Keratinocyte (primary cell): ENCODE results near the gene SRRM5. TPM values are rescaled to one million over a fixed set of nuclear protein-coding genes. Genes with fewer than 3 reads are reported as not detected.

ENCODE experiments used
- DNase-seq: peaks from one replicate; pipeline ENCODE4 v3.0.0-alpha.2; 2011; ENCODE audit warnings: low read depth, missing footprints, low spot score
- FAIRE-seq: peaks from 2 replicates; lab custom pipeline; 2011; peaks lifted over from hg19 to GRCh38; lab: Jason Lieb, UNC
- H2AFZ ChIP-seq: 2 replicates; pipeline ENCODE4 v1.6.0; 2012; ENCODE audit warnings: low read length, control low read depth, inconsistent platforms; ENCODE audit not compliant: control insufficient read depth
- H3K27ac ChIP-seq: 2 replicates; pipeline ENCODE4 v1.5.1; 2011; ENCODE audit warnings: low read length; ENCODE audit not compliant: control insufficient read depth, insufficient read depth
- H3K27me3 ChIP-seq: 3 replicates; pipeline ENCODE4 v1.6.0; 2011; ENCODE audit warnings: low read length; ENCODE audit not compliant: control insufficient read depth, insufficient read depth; ENCODE audit errors: extremely low read depth
- H3K36me3 ChIP-seq, 2 experiments: 2 replicates in 1 of 2; 3 replicates in 1 of 2; pipeline ENCODE4 v1.5.1; 2011; ENCODE audit warnings: low read length in 2 of 2, mild to moderate bottlenecking in 1 of 2; ENCODE audit not compliant: control insufficient read depth in 2 of 2, insufficient read depth in 2 of 2; ENCODE audit errors: extremely low read depth in 1 of 2
- H3K4me1 ChIP-seq: 3 replicates; pipeline ENCODE4 v1.5.1; 2011; ENCODE audit warnings: low read length; ENCODE audit not compliant: control insufficient read depth, insufficient read depth; ENCODE audit errors: extremely low read depth
- H3K4me2 ChIP-seq: 3 replicates; pipeline ENCODE4 v1.6.0; 2011; ENCODE audit warnings: low read depth, low read length; ENCODE audit not compliant: control insufficient read depth, insufficient read depth; ENCODE audit errors: extremely low read depth
- H3K4me3 ChIP-seq, 3 experiments: fragments of 200-600 bp in 1 of 3; sonication (generic) in 1 of 3; 2 replicates in 2 of 3; 3 replicates in 1 of 3; pipeline ENCODE4 v1.5.1; 2011 to 2016; ENCODE audit warnings: low read length in 3 of 3, mild to moderate bottlenecking in 3 of 3, control low read depth in 2 of 3, inconsistent platforms in 1 of 3, low read depth in 1 of 3, mixed read lengths in 1 of 3, mixed run types in 1 of 3, moderate library complexity in 1 of 3; ENCODE audit not compliant: control insufficient read depth in 2 of 3, insufficient read depth in 2 of 3; ENCODE audit errors: extremely low read depth in 1 of 3
- H3K79me2 ChIP-seq: 2 replicates; pipeline ENCODE4 v1.6.0; 2012; ENCODE audit warnings: low read length; ENCODE audit not compliant: control insufficient read depth, insufficient read depth
- H3K9ac ChIP-seq: 3 replicates; pipeline ENCODE4 v1.6.0; 2011; ENCODE audit warnings: low read length; ENCODE audit not compliant: control insufficient read depth, insufficient read depth; ENCODE audit errors: extremely low read depth
- H3K9me1 ChIP-seq: 3 replicates; pipeline ENCODE4 v1.6.0; 2011; ENCODE audit warnings: low read length; ENCODE audit not compliant: control insufficient read depth, insufficient read depth; ENCODE audit errors: extremely low read depth
- H3K9me3 ChIP-seq: 2 replicates; pipeline ENCODE4 v1.5.1; 2012; ENCODE audit warnings: low read depth, low read length; ENCODE audit not compliant: control insufficient read depth
- H4K20me1 ChIP-seq: 3 replicates; pipeline ENCODE4 v1.6.0; 2011; ENCODE audit warnings: low read length; ENCODE audit not compliant: control insufficient read depth, insufficient read depth; ENCODE audit errors: extremely low read depth
- CTCF ChIP-seq, 3 experiments: IDR thresholded peaks in 1 of 3; conservative IDR thresholded peaks in 1 of 3; optimal IDR thresholded peaks in 1 of 3; 2 replicates in 2 of 3; 3 replicates in 1 of 3; pipeline versions ENCODE3 to v1.5.1; 2011; ENCODE audit warnings: low read length in 3 of 3, mild to moderate bottlenecking in 3 of 3, moderate library complexity in 2 of 3, control low read depth in 1 of 3, inconsistent platforms in 1 of 3; ENCODE audit not compliant: insufficient read depth in 2 of 3; ENCODE audit errors: extremely low read depth in 1 of 3
- EZH2 ChIP-seq: IDR thresholded peaks from one replicate; pipeline ENCODE4 v1.6.1; 2012; ENCODE audit warnings: inconsistent platforms, mild to moderate bottlenecking, low read length, moderate library complexity
- dilution Hi-C: fragments of 300-500 bp; cut with MboI; formaldehyde crosslinking; loops from one replicate; pipeline ENCODE4 v1.7.0; 2020; ENCODE audit warnings: low sequenced_read_pairs; ENCODE audit not compliant: extremely low pct_ligation_motif_present
- polyA plus RNA-seq, 5 experiments: library from polyadenylated mRNA; depleted of rRNA in 3 of 5; stranded (reverse) in 3 of 5; stranded (forward) in 1 of 5; unstranded in 1 of 5; fragments of >200 nt; gene quantifications; 1 replicate in 1 of 5; 2 replicates in 3 of 5; 3 replicates in 1 of 5; pipeline versions ENCODE4 v1.2.1 to v1.2.3, GENCODE V29; 2011 to 2012; ENCODE audit warnings: missing spikeins in 2 of 5, low read depth in 1 of 5, low replicate concordance in 1 of 5

SRRM5 gene
- polyA plus RNA-seq, 1 donor (not counting 4 experiments of a cell fraction or from before 2014, with no cell fraction given), result 0.03 TPM

DNA sequence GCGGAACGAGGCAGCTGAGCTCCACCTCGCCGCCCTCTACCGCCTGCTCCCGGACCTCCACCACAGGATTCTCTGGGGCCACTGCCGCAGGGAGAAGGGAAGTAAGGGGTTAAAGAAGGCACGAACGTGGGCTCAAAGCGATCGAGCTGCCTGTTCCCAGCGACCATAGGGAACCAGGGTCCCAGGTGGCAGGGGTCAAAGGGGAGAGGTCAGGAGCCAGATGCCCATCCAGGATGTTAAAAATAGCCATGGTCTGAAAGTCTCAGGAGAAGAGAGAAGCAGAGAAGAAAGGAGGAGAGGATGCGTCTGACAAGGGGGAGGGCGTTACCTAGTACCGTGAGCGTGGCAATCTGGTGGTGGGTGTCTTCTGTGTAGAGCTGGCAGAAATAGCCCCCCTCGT is 14.9 kb downstream of the SRRM5 start:
- H3K4me3 ChIP-seq, result no peak overlapping the region

DNA sequence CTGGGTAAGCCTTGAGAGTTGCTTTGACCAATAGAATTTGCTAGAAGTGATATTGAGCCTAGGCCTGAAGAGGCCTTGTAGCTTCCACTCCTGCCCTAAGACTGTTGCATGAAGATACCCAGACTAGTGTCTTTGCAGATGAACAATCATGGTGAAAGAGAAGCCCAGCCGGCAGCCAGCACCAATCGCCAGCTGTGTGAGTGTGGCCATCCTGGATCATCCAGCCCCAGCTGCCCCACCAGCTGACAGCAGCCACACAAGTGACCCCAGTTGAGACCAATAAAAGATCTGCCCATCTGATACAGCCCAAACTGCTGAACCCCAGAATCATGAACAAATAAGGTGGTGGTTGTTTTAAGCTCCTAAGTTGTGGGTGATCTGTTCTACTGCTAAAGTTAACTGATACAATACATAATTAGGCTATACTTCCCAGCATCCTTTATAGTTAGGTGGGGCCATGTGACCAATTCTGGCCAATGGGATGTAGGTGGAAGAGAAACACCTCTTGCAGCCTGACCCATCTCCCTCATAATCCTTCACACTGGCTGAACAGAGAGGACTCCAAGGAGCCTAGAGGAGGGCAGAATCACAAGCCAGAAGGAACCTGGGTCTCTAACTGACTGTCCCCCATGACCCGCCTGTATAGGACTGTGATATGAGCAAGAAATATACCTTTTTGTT is 16.9 kb downstream of the SRRM5 start:
- DNase-seq, result no peak
- dilution Hi-C loops, result no loop called here
- TF ChIP-seq EZH2 (no peak), CTCF (optimal IDR thresholded peaks at IDR 0.05 in 1 of 3, IDR thresholded peaks at IDR 0.05 in 1 of 3, conservative IDR thresholded peaks at IDR 0.05 in 1 of 3; ENCODE audit: extremely low read depth in 1 of 3, insufficient read depth in 2 of 3, low read length in 3 of 3) (no peak)
- no peaks in the 10 kb centered on the region for H3K36me3 ChIP-seq
- H3K9me1 ChIP-seq, result no peaks in the 10 kb centered on the region
- no peak for FAIRE-seq
- no peak overlapping the region for H3K4me2 ChIP-seq
- peaks cover 9% of the 10 kb centered on the region for H3K4me1 ChIP-seq
- H3K4me3 ChIP-seq, result no peak overlapping the region
- H3K79me2 ChIP-seq, result no peaks in the 10 kb centered on the region
- H3K9ac ChIP-seq, result no peak overlapping the region
- no peaks in the 10 kb centered on the region for H4K20me1 ChIP-seq
- H3K9me3 ChIP-seq, result no peaks in the 10 kb centered on the region
- H3K27ac ChIP-seq, result no peak overlapping the region
- no peak overlapping the region for H2AFZ ChIP-seq
- no peaks in the 10 kb centered on the region for H3K27me3 ChIP-seq

More for the DNA sequence above, 14.9 kb downstream of the SRRM5 start:
- DNase-seq (no peak), FAIRE-seq (no peak)
- Histone ChIP-seq H2AFZ (no peak overlapping the region), H3K27ac (no peak overlapping the region), H3K79me2 (no peaks in the 10 kb centered on the region), H3K9me3 (no peaks in the 10 kb centered on the region), H3K9me1 (no peaks in the 10 kb centered on the region), H3K36me3 (no peaks in the 10 kb centered on the region), H4K20me1 (no peaks in the 10 kb centered on the region), H3K4me1 (peaks cover 6% of the 10 kb centered on the region), H3K9ac (no peak overlapping the region), H3K27me3 (no peaks in the 10 kb centered on the region), H3K4me2 (no peak overlapping the region)
- dilution Hi-C loops, result no loop called here
- TF ChIP-seq CTCF (optimal IDR thresholded peaks at IDR 0.05 in 1 of 3, IDR thresholded peaks at IDR 0.05 in 1 of 3, conservative IDR thresholded peaks at IDR 0.05 in 1 of 3; ENCODE audit: extremely low read depth in 1 of 3, insufficient read depth in 2 of 3, low read length in 3 of 3), result no peak
- no peak for TF ChIP-seq EZH2
